ENCODE results near the gene TEDDM1.

TEDDM1 gene

GRCh38 chr1:182367926-182368325, 32.5 kb downstream of the TEDDM1 start:
- Histone ChIP-seq H3K4me1 (ENCODE audit: control insufficient read depth, insufficient read depth, low read length, poor library complexity, severe bottlenecking) (no peaks in the 10 kb centered on the region), H3K27me3 (replicated peaks; ENCODE audit: control insufficient read depth, insufficient read depth, low read length, poor library complexity, severe bottlenecking) (no peaks in the 10 kb centered on the region), H3K27ac (ENCODE audit: insufficient read depth, low read length, poor library complexity, severe bottlenecking) (no peak overlapping the region), H3K36me3 (ENCODE audit: control insufficient read depth, insufficient read depth, low read length) (no peaks in the 10 kb centered on the region), H3K9me3 (ENCODE audit: control insufficient read depth, low read length) (no peaks in the 10 kb centered on the region), H3K4me3 (ENCODE audit: insufficient read depth, low read depth, low read length, poor library complexity, severe bottlenecking) (no peak overlapping the region)
- DNase-seq: no peak

- H3K9me3 ChIP-seq (ENCODE audit: control insufficient read depth, low read length): no peaks in the 10 kb centered on the region
- no peak overlapping the region for H3K4me3 ChIP-seq (ENCODE audit: insufficient read depth, low read depth, low read length, poor library complexity, severe bottlenecking)
- no peak overlapping the region for H3K27ac ChIP-seq (ENCODE audit: insufficient read depth, low read length, poor library complexity, severe bottlenecking)
- H3K27me3 ChIP-seq (replicated peaks; ENCODE audit: control insufficient read depth, insufficient read depth, low read length, poor library complexity, severe bottlenecking): no peaks in the 10 kb centered on the region
- no peaks in the 10 kb centered on the region for H3K36me3 ChIP-seq (ENCODE audit: control insufficient read depth, insufficient read depth, low read length)
- H3K4me1 ChIP-seq (ENCODE audit: control insufficient read depth, insufficient read depth, low read length, poor library complexity, severe bottlenecking): no peaks in the 10 kb centered on the region
- DNase-seq: no peak
These were observed 33.9 kb downstream of the TEDDM1 start for GRCh38 chr1:182366596-182366995.

DNA sequence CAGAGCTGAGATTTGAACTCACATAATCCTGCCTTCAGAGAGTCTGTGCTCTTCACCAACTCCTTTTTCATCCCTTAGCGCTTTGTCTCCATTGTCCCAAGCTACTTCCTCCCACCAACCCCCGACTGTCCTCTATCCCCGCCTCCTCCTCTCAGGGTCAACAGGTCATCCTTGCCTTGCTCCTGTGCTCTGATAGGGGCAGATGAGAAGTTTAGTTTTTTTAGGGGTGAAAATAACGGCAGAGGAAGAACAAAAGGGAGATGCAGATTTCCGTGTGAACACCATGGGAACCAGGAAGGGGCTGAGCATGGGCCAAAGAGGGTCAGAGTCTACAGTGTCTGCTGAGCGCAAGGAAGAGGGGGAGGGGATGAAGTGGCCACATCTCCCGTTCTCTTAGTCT, 40.8 kb downstream of the TEDDM1 start:
- H3K9me3 ChIP-seq (ENCODE audit: control insufficient read depth, low read length): no peaks in the 10 kb centered on the region

GRCh38 chr1:182357913-182358312, 42.6 kb downstream of the TEDDM1 start:
- no peak for DNase-seq
- H3K27ac ChIP-seq (ENCODE audit: insufficient read depth, low read length, poor library complexity, severe bottlenecking): no peak overlapping the region
- no peaks in the 10 kb centered on the region for H3K27me3 ChIP-seq (replicated peaks; ENCODE audit: control insufficient read depth, insufficient read depth, low read length, poor library complexity, severe bottlenecking)
- H3K9me3 ChIP-seq (ENCODE audit: control insufficient read depth, low read length): no peaks in the 10 kb centered on the region
- H3K4me1 ChIP-seq (ENCODE audit: control insufficient read depth, insufficient read depth, low read length, poor library complexity, severe bottlenecking): no peaks in the 10 kb centered on the region
- no peak overlapping the region for H3K4me3 ChIP-seq (ENCODE audit: insufficient read depth, low read depth, low read length, poor library complexity, severe bottlenecking)
- no peaks in the 10 kb centered on the region for H3K36me3 ChIP-seq (ENCODE audit: control insufficient read depth, insufficient read depth, low read length)

More for the DNA sequence above, 40.8 kb downstream of the TEDDM1 start:
- no peak overlapping the region for H3K4me3 ChIP-seq (ENCODE audit: insufficient read depth, low read depth, low read length, poor library complexity, severe bottlenecking)
- DNase-seq: no peak
- no peak overlapping the region for H3K27ac ChIP-seq (ENCODE audit: insufficient read depth, low read length, poor library complexity, severe bottlenecking)
- H3K4me1 ChIP-seq (ENCODE audit: control insufficient read depth, insufficient read depth, low read length, poor library complexity, severe bottlenecking): no peaks in the 10 kb centered on the region
- no peaks in the 10 kb centered on the region for H3K27me3 ChIP-seq (replicated peaks; ENCODE audit: control insufficient read depth, insufficient read depth, low read length, poor library complexity, severe bottlenecking)
- no peaks in the 10 kb centered on the region for H3K36me3 ChIP-seq (ENCODE audit: control insufficient read depth, insufficient read depth, low read length)

- no peaks in the 10 kb centered on the region for H3K9me3 ChIP-seq (ENCODE audit: control insufficient read depth, low read length)
- H3K4me1 ChIP-seq (ENCODE audit: control insufficient read depth, insufficient read depth, low read length, poor library complexity, severe bottlenecking): no peaks in the 10 kb centered on the region
- no peak for DNase-seq
- no peaks in the 10 kb centered on the region for H3K27me3 ChIP-seq (replicated peaks; ENCODE audit: control insufficient read depth, insufficient read depth, low read length, poor library complexity, severe bottlenecking)
- H3K27ac ChIP-seq (ENCODE audit: insufficient read depth, low read length, poor library complexity, severe bottlenecking): no peak overlapping the region
- no peak overlapping the region for H3K4me3 ChIP-seq (ENCODE audit: insufficient read depth, low read depth, low read length, poor library complexity, severe bottlenecking)
- H3K36me3 ChIP-seq (ENCODE audit: control insufficient read depth, insufficient read depth, low read length): no peaks in the 10 kb centered on the region
These were observed 43.3 kb downstream of the TEDDM1 start for GRCh38 chr1:182357171-182357570.

DNA sequence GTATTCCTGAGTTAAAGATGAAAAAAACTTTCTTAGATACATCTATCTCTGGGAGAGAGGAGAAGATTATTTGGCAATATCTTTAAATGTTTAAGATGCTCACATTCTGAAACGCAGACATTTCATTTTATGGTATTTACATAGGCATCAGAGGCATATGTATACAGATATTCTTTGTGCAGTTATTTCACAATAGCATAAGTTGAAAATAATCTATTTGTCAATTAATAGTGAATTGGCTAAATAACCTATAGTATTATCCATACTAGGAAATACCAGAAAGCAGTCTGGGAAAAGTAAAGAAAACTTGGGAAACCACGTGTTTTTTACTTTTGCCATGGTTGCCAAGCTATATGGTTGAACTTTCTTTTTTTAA, 44.8 kb downstream of the TEDDM1 start:
- no peak for DNase-seq

GRCh38 chr1:182351790-182352364, 48.6 kb downstream of the TEDDM1 start:
- Histone ChIP-seq H3K27me3 (replicated peaks; ENCODE audit: control insufficient read depth, insufficient read depth, low read length, poor library complexity, severe bottlenecking) (peaks cover 3% of the 10 kb centered on the region), H3K27ac (ENCODE audit: insufficient read depth, low read length, poor library complexity, severe bottlenecking) (no peak overlapping the region), H3K4me3 (ENCODE audit: insufficient read depth, low read depth, low read length, poor library complexity, severe bottlenecking) (no peak overlapping the region), H3K9me3 (ENCODE audit: control insufficient read depth, low read length) (no peaks in the 10 kb centered on the region), H3K4me1 (ENCODE audit: control insufficient read depth, insufficient read depth, low read length, poor library complexity, severe bottlenecking) (no peaks in the 10 kb centered on the region), H3K36me3 (ENCODE audit: control insufficient read depth, insufficient read depth, low read length) (no peaks in the 10 kb centered on the region)
- no peak for DNase-seq

More for the DNA sequence above, 44.8 kb downstream of the TEDDM1 start:
- Histone ChIP-seq H3K27ac (ENCODE audit: insufficient read depth, low read length, poor library complexity, severe bottlenecking) (no peak overlapping the region), H3K36me3 (ENCODE audit: control insufficient read depth, insufficient read depth, low read length) (no peaks in the 10 kb centered on the region), H3K4me1 (ENCODE audit: control insufficient read depth, insufficient read depth, low read length, poor library complexity, severe bottlenecking) (no peaks in the 10 kb centered on the region), H3K27me3 (replicated peaks; ENCODE audit: control insufficient read depth, insufficient read depth, low read length, poor library complexity, severe bottlenecking) (no peaks in the 10 kb centered on the region), H3K9me3 (ENCODE audit: control insufficient read depth, low read length) (no peaks in the 10 kb centered on the region), H3K4me3 (ENCODE audit: insufficient read depth, low read depth, low read length, poor library complexity, severe bottlenecking) (no peak overlapping the region)

DNA sequence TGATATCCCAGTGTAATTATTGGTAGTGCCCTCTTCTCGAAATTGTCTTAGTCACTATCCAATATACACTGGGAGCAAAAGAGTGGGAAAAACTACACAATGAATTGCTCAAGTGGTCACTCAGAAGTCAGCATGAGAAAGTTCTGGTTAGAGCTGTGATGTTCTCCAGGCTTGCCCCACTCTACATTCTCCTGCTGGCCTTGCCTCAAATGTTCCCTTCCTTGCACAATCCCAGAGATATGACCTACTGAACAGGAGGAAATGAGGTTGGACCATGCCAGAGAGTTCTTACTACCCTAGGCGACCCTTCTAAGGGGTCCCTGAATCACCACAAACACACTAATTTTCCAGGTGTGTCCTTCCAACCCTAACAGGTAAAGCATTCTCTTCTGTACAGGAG, 49.6 kb downstream of the TEDDM1 start:
- no peak for DNase-seq
- Histone ChIP-seq H3K4me1 (ENCODE audit: control insufficient read depth, insufficient read depth, low read length, poor library complexity, severe bottlenecking) (no peaks in the 10 kb centered on the region), H3K27ac (ENCODE audit: insufficient read depth, low read length, poor library complexity, severe bottlenecking) (no peak overlapping the region), H3K27me3 (replicated peaks; ENCODE audit: control insufficient read depth, insufficient read depth, low read length, poor library complexity, severe bottlenecking) (peaks cover 3% of the 10 kb centered on the region), H3K9me3 (ENCODE audit: control insufficient read depth, low read length) (no peaks in the 10 kb centered on the region), H3K36me3 (ENCODE audit: control insufficient read depth, insufficient read depth, low read length) (no peaks in the 10 kb centered on the region), H3K4me3 (ENCODE audit: insufficient read depth, low read depth, low read length, poor library complexity, severe bottlenecking) (no peak overlapping the region)

- Histone ChIP-seq H3K27ac (ENCODE audit: insufficient read depth, low read length, poor library complexity, severe bottlenecking) (no peak overlapping the region), H3K27me3 (replicated peaks; ENCODE audit: control insufficient read depth, insufficient read depth, low read length, poor library complexity, severe bottlenecking) (peaks cover 3% of the 10 kb centered on the region), H3K9me3 (ENCODE audit: control insufficient read depth, low read length) (no peaks in the 10 kb centered on the region), H3K4me3 (ENCODE audit: insufficient read depth, low read depth, low read length, poor library complexity, severe bottlenecking) (no peak overlapping the region), H3K36me3 (ENCODE audit: control insufficient read depth, insufficient read depth, low read length) (no peaks in the 10 kb centered on the region), H3K4me1 (ENCODE audit: control insufficient read depth, insufficient read depth, low read length, poor library complexity, severe bottlenecking) (no peaks in the 10 kb centered on the region)
- no peak for DNase-seq
These were observed 51.3 kb downstream of the TEDDM1 start for GRCh38 chr1:182348961-182349747.

Measured in effector memory CD4-positive, alpha-beta T cell (primary cell).